Measurements from ENCODE around the gene PER3. TPM values are rescaled to one million over a fixed set of nuclear protein-coding genes. Genes with fewer than 3 reads are reported as not detected.
A peak's percentile ranks its signal among the peaks of the same experiment; 100 is the strongest.

Gene PER3
- total and polyA plus RNA-seq, 8 donors = 3.2 to 55.8 (median 11.1) TPM

- no peaks in the 10 kb centered on the region for H3K27me3 ChIP-seq
- TF ChIP-seq POLR2A (IDR thresholded peaks at IDR 0.05) (no peak), EP300 (IDR thresholded peaks at IDR 0.05) (no peak), POLR2AphosphoS5 (IDR thresholded peaks at IDR 0.05) (no peak)
- TF ChIP-seq, protein P1, sequence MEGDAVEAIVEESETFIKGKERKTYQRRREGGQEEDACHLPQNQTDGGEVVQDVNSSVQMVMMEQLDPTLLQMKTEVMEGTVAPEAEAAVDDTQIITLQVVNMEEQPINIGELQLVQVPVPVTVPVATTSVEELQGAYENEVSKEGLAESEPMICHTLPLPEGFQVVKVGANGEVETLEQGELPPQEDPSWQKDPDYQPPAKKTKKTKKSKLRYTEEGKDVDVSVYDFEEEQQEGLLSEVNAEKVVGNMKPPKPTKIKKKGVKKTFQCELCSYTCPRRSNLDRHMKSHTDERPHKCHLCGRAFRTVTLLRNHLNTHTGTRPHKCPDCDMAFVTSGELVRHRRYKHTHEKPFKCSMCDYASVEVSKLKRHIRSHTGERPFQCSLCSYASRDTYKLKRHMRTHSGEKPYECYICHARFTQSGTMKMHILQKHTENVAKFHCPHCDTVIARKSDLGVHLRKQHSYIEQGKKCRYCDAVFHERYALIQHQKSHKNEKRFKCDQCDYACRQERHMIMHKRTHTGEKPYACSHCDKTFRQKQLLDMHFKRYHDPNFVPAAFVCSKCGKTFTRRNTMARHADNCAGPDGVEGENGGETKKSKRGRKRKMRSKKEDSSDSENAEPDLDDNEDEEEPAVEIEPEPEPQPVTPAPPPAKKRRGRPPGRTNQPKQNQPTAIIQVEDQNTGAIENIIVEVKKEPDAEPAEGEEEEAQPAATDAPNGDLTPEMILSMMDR (IDR thresholded peaks at IDR 0.05) = no peak
- H3K9me3 ChIP-seq = no peaks in the 10 kb centered on the region
- H3K4me1 ChIP-seq = peaks cover 0 to 24% (median 13%) of the 10 kb centered on the region in 4 donors
- no peak overlapping the region for H3K4me3 ChIP-seq
- H3K27ac ChIP-seq = no peak overlapping the region
- H3K36me3 ChIP-seq = no peaks in the 10 kb centered on the region
- WGBS, 5 donors = 0 to 90% (median 81%) methylated on average over 1 of the region's 1 CpG
- no peak for DNase-seq
- intact Hi-C loops (cut with DNase I; ENCODE audit: low total_unique reads) = no loop called here
Measured at GRCh38 chr1:7755448-7755847, 28.6 kb upstream of the PER3 start.

DNA sequence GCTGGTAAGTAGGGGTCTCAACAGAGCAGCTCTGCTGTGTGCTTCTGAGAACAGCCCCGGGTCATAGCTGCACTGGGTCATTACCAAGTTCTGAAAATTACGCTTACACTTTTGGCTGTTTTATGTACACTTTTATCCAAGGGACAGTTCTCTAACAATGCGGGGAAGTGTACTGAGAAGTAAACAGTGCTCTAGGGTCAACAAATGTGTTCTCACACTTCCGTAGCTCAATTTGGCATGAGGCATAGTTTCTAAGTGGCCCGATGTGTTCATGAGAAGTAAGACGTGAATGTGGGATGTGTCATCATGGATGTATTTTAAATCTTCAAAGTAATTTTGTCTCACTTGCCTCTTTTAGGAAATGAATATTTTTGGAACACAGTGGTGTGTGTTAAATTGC is 23.8 kb upstream of the PER3 start:
- Histone ChIP-seq H3K4me1 (peaks cover 0 to 12% (median 4%) of the 10 kb centered on the region in 4 donors), H3K9me3 (no peaks in the 10 kb centered on the region), H3K27me3 (no peaks in the 10 kb centered on the region), H3K27ac (peak overlapping the region in 3 of 5 donors; percentile 7 to 49 (median 15)), H3K36me3 (no peaks in the 10 kb centered on the region), H3K4me3 (no peak overlapping the region)
- TF ChIP-seq POLR2A (IDR thresholded peaks at IDR 0.05) (no peak), EP300 (IDR thresholded peaks at IDR 0.05) (no peak), POLR2AphosphoS5 (IDR thresholded peaks at IDR 0.05) (no peak)
- TF ChIP-seq, protein P1 (IDR thresholded peaks at IDR 0.05) = no peak
- no peak for DNase-seq
- intact Hi-C loops (cut with DNase I; ENCODE audit: low total_unique reads) = no loop called here
- 29 to 70% (median 40%) methylated on average over 6 of the region's 6 CpGs for WGBS, 5 donors

GRCh38 chr1:7761103-7761502 is 23.0 kb upstream of the PER3 start:
- intact Hi-C loops (cut with DNase I; ENCODE audit: low total_unique reads) = no loop called here

GRCh38 chr1:7767176-7767575 is 16.9 kb upstream of the PER3 start:
- 26 to 52% (median 37%) methylated on average over 4 of the region's 4 CpGs for WGBS, 5 donors
- intact Hi-C loops (cut with DNase I; ENCODE audit: low total_unique reads) = no loop called here
- no peak for DNase-seq
- Histone ChIP-seq H3K4me1 (peaks cover 4 to 28% (median 13%) of the 10 kb centered on the region in 4 donors), H3K36me3 (no peaks in the 10 kb centered on the region), H3K27me3 (no peaks in the 10 kb centered on the region), H3K9me3 (no peaks in the 10 kb centered on the region), H3K27ac (peak overlapping the region in 3 of 5 donors; percentile 29 to 56 (median 41)), H3K4me3 (no peak overlapping the region)
- TF ChIP-seq POLR2A (IDR thresholded peaks at IDR 0.05) (no peak), POLR2AphosphoS5 (IDR thresholded peaks at IDR 0.05) (no peak), EP300 (IDR thresholded peaks at IDR 0.05) (no peak)
- TF ChIP-seq, protein P1 (IDR thresholded peaks at IDR 0.05) = no peak

More at GRCh38 chr1:7761103-7761502, 23.0 kb upstream of the PER3 start:
- Histone ChIP-seq H3K4me1 (peaks cover 0 to 12% (median 4%) of the 10 kb centered on the region in 4 donors), H3K27ac (peak overlapping the region in 3 of 5 donors; percentile 7 to 74 (median 15)), H3K4me3 (no peak overlapping the region), H3K27me3 (no peaks in the 10 kb centered on the region), H3K9me3 (no peaks in the 10 kb centered on the region), H3K36me3 (no peaks in the 10 kb centered on the region)
- DNase-seq = peak in 1 of 2 donors; percentile 40
- TF ChIP-seq, protein P1 (IDR thresholded peaks at IDR 0.05) = no peak
- no peak for TF ChIP-seq POLR2A (IDR thresholded peaks at IDR 0.05)
- TF ChIP-seq EP300 (IDR thresholded peaks at IDR 0.05) = no peak
- TF ChIP-seq POLR2AphosphoS5 (IDR thresholded peaks at IDR 0.05) = no peak
- WGBS, 5 donors = 30 to 64% (median 38%) methylated on average over 3 of the region's 3 CpGs
